Jurkat, Clone E6-1 (cell line): Measurements from ENCODE around the gene CD164.

Source experiments
- DNase-seq: peaks from one replicate; pipeline ENCODE4 v3.0.0-alpha.2; 2011; ENCODE audit warnings: low read depth, low spot score
- H3K4me3 ChIP-seq: 2 replicates; pipeline ENCODE4 v1.5.1; 2011; ENCODE audit warnings: mild to moderate bottlenecking, low read length, control low read depth, moderate library complexity

The CD164 gene

GRCh38 chr6:109323241-109323640, 59.0 kb downstream of the CD164 start:
- no peak overlapping the region for H3K4me3 ChIP-seq
- no peak for DNase-seq

- DNase-seq = peak; percentile 42
- H3K4me3 ChIP-seq = no peak overlapping the region
Observed at GRCh38 chr6:109322825-109323224, 59.4 kb downstream of the CD164 start.

GRCh38 chr6:109321752-109322151, 60.5 kb downstream of the CD164 start:
- no peak for DNase-seq
- H3K4me3 ChIP-seq = no peak overlapping the region

- H3K4me3 ChIP-seq = no peak overlapping the region
- DNase-seq = no peak
Observed at GRCh38 chr6:109320072-109320471, 62.2 kb downstream of the CD164 start.

GRCh38 chr6:109318328-109318876, 63.9 kb downstream of the CD164 start:
- DNase-seq = peak; percentile 70
- H3K4me3 ChIP-seq = no peak overlapping the region

- no peak overlapping the region for H3K4me3 ChIP-seq
- DNase-seq = no peak
Observed at GRCh38 chr6:109316909-109317308, 65.4 kb downstream of the CD164 start.
